ENCODE measurements around the gene XRCC3.
A peak's percentile ranks its signal among the peaks of the same experiment; 100 is the strongest.

XRCC3 gene

GRCh38 chr14:103715052-103716000, at the start of gene XRCC3, which contains the start of gene ZFYVE21:
XRCC3 (minus strand) TSS chr14:103715451; CDS start chr14:103711087, 4,364 bp downstream.
ZFYVE21 (plus strand) TSS chr14:103715810; CDS start chr14:103715842, 32 bp downstream.
- DNase-seq, result peak; percentile 100

- no peak for DNase-seq
These were observed 48.7 kb upstream of the XRCC3 start for GRCh38 chr14:103763730-103764488.

- DNase-seq, result no peak
These were observed 47.3 kb upstream of the XRCC3 start for GRCh38 chr14:103762541-103762940.

- DNase-seq, result no peak
These were observed 46.8 kb upstream of the XRCC3 start for GRCh38 chr14:103762036-103762435.

- DNase-seq, result no peak
These were observed 43.0 kb upstream of the XRCC3 start for GRCh38 chr14:103758059-103758776.

- DNase-seq, result no peak
These were observed 39.8 kb upstream of the XRCC3 start for GRCh38 chr14:103755060-103755459.

DNA sequence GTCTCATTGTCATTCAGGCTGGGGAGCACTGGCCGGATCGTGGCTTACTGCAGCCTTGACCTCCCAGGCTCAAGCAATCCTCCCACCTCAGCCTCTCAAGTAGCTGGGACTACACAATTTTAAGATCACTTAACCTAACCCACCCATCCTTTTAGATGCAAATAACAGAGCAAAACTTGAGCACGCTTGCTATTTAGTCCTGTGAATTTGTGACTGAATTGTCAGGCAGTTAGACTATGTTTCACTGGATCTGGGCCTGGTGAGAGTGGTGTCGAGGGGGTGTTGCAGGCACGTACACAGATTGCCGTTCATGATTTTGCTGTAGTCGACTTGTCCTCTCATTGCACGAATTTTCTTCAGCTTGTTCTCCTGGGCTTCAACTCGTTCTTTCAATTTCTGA, 38.5 kb upstream of the XRCC3 start:
- no peak for DNase-seq

DNA sequence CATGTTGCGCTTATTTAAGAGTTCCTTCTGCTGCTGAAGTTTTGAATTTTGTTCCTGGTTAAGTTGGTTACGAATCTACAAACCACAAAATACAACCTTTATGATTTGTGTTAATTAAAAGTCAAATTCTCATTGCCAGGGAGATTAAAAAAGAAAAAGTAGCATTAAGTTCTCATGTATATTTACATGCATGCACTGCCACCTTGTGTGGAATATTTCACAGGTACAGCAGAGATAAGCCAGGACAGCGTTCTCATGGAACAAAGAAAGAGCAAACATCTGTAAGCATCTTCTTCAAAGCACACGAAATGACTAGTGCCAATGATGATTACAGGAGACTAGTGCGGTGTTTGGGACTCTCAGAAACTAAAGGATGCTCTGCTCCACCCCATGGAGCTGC, 34.6 kb upstream of the XRCC3 start:
- DNase-seq, result no peak

GRCh38 chr14:103749452-103749851, 34.2 kb upstream of the XRCC3 start:
- no peak for DNase-seq

GRCh38 chr14:103748534-103748857, 33.2 kb upstream of the XRCC3 start:
- DNase-seq, result peak; percentile 55

- no peak for DNase-seq
These were observed 31.4 kb upstream of the XRCC3 start for GRCh38 chr14:103746701-103747100.

DNA sequence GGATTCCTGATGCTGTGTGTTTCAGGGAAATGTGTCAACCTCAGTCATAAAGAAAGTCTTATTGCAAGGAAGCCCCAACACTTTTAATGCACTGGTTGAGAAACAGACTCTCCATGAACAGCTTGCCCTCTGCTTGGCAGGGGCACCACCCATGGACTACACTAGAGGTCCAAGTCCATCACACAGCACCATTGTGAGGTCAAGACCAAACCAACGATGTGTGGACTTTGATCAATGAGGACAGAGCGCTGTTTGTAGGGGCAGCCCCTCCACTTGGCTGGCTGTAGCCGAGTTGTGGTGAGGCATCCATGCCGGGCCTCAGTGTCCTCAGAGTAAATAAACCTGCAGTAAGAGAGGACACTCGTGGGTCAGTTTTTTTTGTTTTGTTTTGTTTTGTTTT, 30.2 kb upstream of the XRCC3 start:
- DNase-seq, result no peak

DNA sequence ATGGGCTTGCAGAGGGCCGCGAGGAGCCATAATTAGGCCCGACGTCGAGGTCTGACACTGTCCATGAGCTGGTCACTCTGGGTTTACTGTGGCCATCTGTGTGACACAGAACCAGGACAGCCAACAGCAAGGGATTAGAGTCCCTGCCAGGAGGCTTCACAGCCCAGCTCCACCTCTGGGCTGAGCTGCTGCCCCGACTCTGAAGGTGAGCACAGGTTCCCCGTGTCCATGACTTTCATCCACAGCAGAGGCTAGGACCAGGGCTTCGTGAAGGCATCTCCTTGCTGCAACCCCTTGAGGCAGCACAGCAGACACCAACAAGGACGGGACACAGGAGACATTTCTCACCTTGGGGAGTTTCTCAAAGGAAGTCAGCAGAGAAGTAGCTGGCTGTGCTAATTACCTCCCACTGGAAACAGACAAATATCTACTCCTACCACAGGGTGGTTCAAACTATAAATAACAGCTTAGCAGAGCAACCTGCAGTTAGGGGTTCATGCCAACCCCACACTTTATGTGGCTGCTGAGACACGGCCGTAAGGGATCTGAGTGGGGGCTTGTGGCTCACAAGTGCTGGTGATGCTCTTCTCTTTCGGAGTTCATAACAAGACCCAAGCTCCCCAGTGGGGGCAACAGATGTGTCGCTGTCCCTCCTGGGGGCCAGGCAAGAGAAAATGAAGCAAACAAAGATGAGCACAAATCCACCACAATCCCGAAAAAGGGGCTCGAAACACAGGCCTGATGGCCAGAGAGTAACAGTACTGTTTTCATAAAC, 29.6 kb upstream of the XRCC3 start:
- no peak for DNase-seq

DNA sequence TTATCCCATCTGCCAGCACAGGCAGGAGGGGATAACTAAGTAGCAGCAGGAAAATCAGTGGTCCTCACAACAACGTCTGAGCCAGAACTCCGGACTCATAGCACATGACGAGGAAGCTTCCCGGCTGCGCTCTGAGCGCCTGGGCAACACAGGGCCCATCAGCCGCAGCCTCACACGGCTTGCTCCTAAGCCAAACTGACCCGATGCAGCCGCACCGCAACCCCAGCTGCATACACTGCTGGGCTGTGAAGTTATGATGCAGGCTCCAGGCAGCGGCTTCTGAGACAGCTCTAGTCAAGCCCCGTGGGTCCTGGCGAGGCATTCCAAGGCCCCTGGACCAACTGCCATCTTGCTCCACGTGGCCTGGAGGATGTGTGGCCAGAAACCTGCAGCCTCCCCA, 28.4 kb upstream of the XRCC3 start:
- DNase-seq, result no peak

GRCh38 chr14:103742499-103743255, 27.4 kb upstream of the XRCC3 start:
- DNase-seq, result no peak

- no peak for DNase-seq
These were observed 26.6 kb upstream of the XRCC3 start for GRCh38 chr14:103741876-103742275.

- no peak for DNase-seq
These were observed 25.9 kb upstream of the XRCC3 start for GRCh38 chr14:103740991-103741689.

DNA sequence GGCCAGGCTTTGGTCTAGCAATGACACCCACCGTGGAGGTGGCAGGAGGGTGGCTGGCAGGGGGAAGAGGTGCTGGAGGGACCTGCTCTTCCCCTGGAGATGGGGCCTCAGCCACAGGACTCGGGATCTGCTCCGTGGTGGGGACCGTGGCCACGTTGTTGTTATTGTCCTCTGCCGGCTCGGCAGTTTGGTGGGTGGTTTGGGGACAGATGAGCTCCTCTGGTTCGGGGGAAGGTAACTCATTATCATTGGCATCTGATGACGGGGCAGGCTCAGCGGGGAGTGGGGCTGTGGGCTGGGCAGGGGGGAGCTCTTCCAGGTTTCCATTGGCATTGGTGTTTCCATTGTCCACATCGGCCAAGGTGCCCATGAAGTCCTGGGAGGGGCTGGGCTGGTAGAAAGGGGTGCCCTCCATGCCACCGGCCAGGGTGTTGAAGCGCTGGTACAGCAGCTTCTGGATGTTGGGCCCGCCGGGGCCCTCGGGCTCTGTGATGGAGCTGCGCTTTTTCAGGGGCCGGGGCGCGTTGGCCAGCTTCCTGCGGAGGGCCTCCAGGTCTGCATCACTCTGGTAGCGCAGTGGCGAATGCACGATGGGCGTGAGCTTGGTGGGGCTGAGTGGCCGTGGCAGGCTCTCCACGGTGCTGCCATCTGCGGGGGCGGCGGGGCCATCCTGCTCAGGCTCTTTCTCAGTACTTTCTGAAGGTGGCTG, 24.7 kb upstream of the XRCC3 start:
- DNase-seq, result no peak

DNA sequence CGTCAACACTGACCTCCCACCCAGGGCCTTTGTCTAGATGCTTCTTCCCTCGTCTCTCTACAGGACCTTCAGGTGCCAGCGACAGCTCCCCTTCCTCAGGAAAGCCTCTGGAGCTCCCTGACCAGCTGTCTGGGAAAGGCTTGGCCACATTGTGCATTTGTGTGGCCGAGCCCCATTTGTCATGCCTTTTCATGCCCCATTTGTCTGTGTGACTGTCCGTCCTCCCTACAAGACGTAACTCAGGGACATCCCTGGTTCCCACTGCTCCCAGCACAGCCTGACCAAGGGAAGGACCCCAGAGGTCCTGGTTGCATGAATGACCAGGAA, 24.2 kb upstream of the XRCC3 start:
- DNase-seq, result no peak

- no peak for DNase-seq
These were observed 23.6 kb upstream of the XRCC3 start for GRCh38 chr14:103738701-103739451.

Data from CD4-positive, alpha-beta T cell treated with Interleukin-10 for 1 hour (primary cell).